ENCODE results near the gene LALBA. TPM values are rescaled to one million over a fixed set of nuclear protein-coding genes. Genes with fewer than 3 reads are reported as not detected.
"Not testable (repeated sequence)": the region's sequence is repeated elsewhere in the genome, so short reads cannot be mapped to it uniquely, and the experiment has no call there.

The LALBA gene
- total and polyA plus RNA-seq, 2 experiments from 2014 or later: not detected

DNA sequence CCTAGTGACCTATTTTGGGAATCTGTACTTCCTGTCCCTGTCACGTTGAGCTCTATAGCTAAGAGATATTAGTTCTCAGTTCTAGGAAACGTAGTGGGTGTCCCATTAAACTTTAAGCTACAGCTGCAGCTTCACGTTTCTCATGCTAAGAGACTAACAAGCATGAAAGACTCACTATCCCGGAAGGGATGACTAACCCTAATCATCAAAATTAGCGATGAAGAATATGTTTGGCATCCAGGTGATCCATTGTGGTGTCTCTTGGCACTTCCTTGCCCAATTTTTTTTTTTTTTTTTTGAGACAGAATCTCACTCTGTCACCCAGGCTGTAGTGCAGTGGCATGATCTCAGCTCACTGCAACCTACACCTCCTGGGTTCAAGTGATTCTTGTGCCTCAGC, 11.0 kb upstream of the LALBA start:
- Histone ChIP-seq H3K27me3 (no peaks in the 10 kb centered on the region), H3K4me1 (ENCODE audit: low read depth) (no peaks in the 10 kb centered on the region), H3K36me3 (no peaks in the 10 kb centered on the region), H3K9me3 (ENCODE audit: low read depth) (no peaks in the 10 kb centered on the region), H3K27ac (no peak overlapping the region), H3K4me3 (no peak overlapping the region)
- no peak for DNase-seq (ENCODE audit: low read depth in 1 of 2, low spot score in 1 of 2)
- TF ChIP-seq, protein P1, sequence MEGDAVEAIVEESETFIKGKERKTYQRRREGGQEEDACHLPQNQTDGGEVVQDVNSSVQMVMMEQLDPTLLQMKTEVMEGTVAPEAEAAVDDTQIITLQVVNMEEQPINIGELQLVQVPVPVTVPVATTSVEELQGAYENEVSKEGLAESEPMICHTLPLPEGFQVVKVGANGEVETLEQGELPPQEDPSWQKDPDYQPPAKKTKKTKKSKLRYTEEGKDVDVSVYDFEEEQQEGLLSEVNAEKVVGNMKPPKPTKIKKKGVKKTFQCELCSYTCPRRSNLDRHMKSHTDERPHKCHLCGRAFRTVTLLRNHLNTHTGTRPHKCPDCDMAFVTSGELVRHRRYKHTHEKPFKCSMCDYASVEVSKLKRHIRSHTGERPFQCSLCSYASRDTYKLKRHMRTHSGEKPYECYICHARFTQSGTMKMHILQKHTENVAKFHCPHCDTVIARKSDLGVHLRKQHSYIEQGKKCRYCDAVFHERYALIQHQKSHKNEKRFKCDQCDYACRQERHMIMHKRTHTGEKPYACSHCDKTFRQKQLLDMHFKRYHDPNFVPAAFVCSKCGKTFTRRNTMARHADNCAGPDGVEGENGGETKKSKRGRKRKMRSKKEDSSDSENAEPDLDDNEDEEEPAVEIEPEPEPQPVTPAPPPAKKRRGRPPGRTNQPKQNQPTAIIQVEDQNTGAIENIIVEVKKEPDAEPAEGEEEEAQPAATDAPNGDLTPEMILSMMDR (IDR thresholded peaks at IDR 0.05; ENCODE audit: low read depth, low read length): no peak

DNA sequence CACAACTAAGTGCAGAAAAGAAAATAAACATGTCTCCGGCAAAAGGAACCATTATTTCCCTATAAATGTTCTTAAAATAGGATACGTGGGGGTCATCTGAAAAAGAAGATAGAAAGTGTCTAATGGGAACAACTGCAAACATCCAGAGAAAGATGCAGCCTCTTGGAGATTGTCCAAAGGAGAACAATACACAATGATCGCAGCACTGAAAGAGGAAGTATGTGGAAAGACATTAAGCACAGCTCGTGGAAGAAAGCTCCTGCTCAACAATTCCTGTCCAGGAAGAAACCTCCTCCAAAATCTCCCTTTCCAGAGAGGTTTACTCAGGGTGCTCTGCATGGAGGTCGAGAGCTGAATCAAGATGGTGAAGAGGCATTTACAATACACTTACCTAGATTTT, 2.5 kb upstream of the LALBA start:
- Histone ChIP-seq H3K4me3 (no peak overlapping the region), H3K27ac (no peak overlapping the region), H3K9me3 (ENCODE audit: low read depth) (no peaks in the 10 kb centered on the region), H3K36me3 (no peaks in the 10 kb centered on the region), H3K4me1 (ENCODE audit: low read depth) (no peaks in the 10 kb centered on the region), H3K27me3 (no peaks in the 10 kb centered on the region)
- TF ChIP-seq, protein P1 (IDR thresholded peaks at IDR 0.05; ENCODE audit: low read depth, low read length): no peak
- DNase-seq (ENCODE audit: low read depth in 1 of 2, low spot score in 1 of 2): peak in 1 of 2 donors; percentile 33

DNA sequence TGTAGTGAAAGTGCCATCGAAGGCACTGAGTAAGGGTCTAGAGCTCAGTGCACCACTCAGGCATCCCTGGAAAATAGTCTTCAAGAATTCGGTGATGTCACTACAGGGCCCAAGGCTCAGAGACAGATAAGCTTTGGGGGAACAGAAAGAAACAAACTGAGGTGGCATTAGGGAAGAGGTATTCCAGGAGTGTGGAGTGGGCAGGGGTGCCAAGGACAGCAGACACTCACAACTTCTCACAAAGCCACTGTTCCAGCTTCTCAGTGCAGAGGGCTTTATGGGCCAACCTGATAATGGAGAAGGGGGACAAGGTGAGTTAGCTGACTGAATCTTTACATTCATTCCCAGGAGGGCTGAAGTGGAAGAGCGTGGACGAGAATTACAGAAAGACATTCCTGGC, 2.1 kb downstream of the LALBA start:
- no peak overlapping the region for H3K27ac ChIP-seq
- H3K36me3 ChIP-seq: no peaks in the 10 kb centered on the region
- no peak for DNase-seq (ENCODE audit: low read depth in 1 of 2, low spot score in 1 of 2)
- no peak overlapping the region for H3K4me3 ChIP-seq
- H3K9me3 ChIP-seq (ENCODE audit: low read depth): no peaks in the 10 kb centered on the region
- no peaks in the 10 kb centered on the region for H3K4me1 ChIP-seq (ENCODE audit: low read depth)
- no peaks in the 10 kb centered on the region for H3K27me3 ChIP-seq
- TF ChIP-seq, protein P1 (IDR thresholded peaks at IDR 0.05; ENCODE audit: low read depth, low read length): no peak

DNA sequence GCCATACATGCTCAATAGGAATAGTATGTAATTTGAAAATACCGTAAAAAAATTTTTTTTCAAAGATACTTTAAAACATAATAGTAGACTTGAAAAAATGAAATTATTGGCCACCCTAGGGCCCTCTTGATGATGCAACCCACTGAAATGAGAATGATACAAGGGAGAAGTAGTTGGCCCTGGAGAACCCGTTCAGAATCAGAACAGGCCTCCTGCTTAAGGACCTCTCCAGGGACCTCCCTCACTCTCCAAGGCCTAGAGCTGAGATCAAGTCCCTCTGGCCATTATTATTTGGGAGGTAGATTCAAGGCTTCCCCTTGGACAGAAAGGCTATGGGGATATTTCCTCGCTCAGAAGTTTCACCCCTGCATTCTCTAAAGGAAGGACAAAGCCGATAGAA, 11.9 kb downstream of the LALBA start:
- H3K4me3 ChIP-seq: no peak overlapping the region

DNA sequence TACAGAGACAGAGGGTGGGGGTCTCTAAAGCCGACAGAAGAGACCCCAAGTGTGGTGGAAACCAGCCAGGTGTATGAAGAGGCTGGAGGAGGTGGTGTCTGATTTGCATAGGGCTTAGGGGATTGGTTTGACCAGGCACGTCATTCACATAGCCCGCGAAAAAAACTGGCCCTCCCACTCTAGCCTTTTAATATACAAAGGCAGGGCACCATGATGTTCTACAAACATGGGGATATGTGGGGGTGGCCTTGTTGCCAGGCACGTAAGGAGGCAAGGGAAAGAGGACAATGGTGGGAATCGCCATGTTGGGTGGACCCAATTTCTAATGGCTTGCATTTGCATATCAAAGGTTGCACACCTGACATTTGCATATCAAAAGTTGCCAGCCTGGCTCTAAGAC, 13.2 kb downstream of the LALBA start:
- Histone ChIP-seq H3K9me3 (ENCODE audit: low read depth) (no peaks in the 10 kb centered on the region), H3K4me3 (no peak overlapping the region), H3K36me3 (no peaks in the 10 kb centered on the region), H3K4me1 (ENCODE audit: low read depth) (no peaks in the 10 kb centered on the region), H3K27ac (no peak overlapping the region), H3K27me3 (no peaks in the 10 kb centered on the region)
- TF ChIP-seq, protein P1 (IDR thresholded peaks at IDR 0.05; ENCODE audit: low read depth, low read length): no peak
- no peak for DNase-seq (ENCODE audit: low read depth in 1 of 2, low spot score in 1 of 2)

More for the DNA sequence above, 11.9 kb downstream of the LALBA start:
- TF ChIP-seq, protein P1 (IDR thresholded peaks at IDR 0.05; ENCODE audit: low read depth, low read length): no peak
- Histone ChIP-seq H3K27ac (no peak overlapping the region), H3K36me3 (no peaks in the 10 kb centered on the region), H3K27me3 (no peaks in the 10 kb centered on the region), H3K4me1 (ENCODE audit: low read depth) (no peaks in the 10 kb centered on the region), H3K9me3 (ENCODE audit: low read depth) (no peaks in the 10 kb centered on the region)
- no peak for DNase-seq (ENCODE audit: low read depth in 1 of 2, low spot score in 1 of 2)

DNA sequence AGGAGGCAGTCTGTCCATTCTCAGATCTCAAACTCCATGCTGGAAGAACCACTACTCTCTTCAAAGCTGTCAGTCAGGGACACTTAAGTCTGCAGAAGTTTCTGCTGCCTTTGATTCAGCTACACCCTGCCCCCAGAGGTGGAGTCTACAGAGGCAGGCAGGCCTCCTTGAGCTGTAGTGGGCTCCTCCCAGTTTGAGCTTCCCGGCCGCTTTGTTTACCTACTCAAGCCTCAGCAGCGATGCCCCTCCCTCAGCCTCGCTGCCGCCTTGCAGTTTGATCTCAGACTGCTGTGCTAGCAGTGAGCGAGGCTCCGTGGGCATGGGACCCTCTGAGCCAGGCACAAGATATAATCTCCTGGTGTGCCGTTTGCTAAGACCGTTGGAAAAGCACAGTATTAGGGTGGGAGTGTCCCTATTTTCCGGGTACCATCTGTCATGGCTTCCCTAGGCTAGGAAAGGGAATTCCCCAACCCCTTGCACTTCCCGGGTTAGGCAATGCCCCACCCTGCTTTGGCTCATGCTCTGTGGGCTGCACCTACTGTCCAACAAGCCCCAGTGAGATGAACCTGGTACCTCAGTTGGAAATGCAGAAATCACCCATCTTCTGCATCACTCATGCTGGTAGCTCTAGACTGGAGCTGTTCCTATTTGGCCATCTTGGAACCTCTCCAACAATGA, 16.0 kb downstream of the LALBA start:
- H3K36me3 ChIP-seq; H3K27ac ChIP-seq; H3K9me3 ChIP-seq (ENCODE audit: low read depth); H3K4me1 ChIP-seq (ENCODE audit: low read depth); H3K4me3 ChIP-seq; H3K27me3 ChIP-seq; DNase-seq (ENCODE audit: low read depth in 1 of 2, low spot score in 1 of 2): not testable (repeated sequence)

DNA sequence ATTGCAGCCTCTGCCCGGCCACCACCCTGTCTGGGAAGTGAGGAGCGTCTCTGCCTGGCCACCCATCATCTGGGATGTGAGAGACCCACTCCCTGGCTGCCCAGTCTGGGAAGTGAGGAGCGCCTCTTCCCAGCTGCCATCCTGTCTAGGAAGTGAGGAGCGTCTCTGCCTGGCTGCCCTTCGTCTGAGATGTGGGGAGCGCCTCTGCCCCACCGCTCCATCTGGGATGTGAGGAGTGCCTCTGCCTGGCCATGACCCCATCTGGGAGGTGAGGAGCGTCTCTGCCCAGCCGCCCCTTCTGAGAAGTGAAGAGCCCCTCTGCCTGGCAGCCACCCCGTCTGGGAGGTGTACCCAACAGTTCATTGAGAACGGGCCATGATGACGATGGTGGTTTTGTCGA, 18.2 kb downstream of the LALBA start:
- not testable (repeated sequence) for H3K4me3 ChIP-seq; DNase-seq (ENCODE audit: low read depth in 1 of 2, low spot score in 1 of 2); H3K9me3 ChIP-seq (ENCODE audit: low read depth); H3K27ac ChIP-seq; H3K4me1 ChIP-seq (ENCODE audit: low read depth); H3K36me3 ChIP-seq; H3K27me3 ChIP-seq

DNA sequence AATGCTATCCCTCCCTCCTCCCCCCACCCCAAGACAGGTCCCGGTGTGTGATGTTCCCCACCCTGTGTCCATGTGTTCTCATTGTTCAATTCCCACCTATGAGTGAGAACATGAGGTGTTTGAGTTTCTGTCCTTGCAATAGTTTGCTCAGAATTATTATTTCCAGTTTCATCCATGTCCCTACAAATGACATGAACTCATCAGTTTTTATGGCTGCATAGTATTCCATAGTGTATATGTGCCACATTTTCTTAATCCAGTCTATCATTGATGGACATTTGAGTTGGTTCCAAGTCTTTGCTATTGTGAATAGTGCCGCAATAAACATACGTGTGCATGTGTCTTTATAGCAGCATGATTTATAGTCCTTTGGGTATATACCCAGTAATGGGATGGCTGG, 22.8 kb downstream of the LALBA start:
- H3K9me3 ChIP-seq (ENCODE audit: low read depth); H3K36me3 ChIP-seq; H3K4me1 ChIP-seq (ENCODE audit: low read depth); H3K4me3 ChIP-seq; H3K27ac ChIP-seq; DNase-seq (ENCODE audit: low read depth in 1 of 2, low spot score in 1 of 2); H3K27me3 ChIP-seq: not testable (repeated sequence)
